ENCODE results near the gene HCFC2. TPM values are rescaled to one million over a fixed set of nuclear protein-coding genes. Genes with fewer than 3 reads are reported as not detected.

HCFC2 gene
- total RNA-seq, 2 experiments from 2014 or later, result 15.8 to 17.7 TPM

DNA sequence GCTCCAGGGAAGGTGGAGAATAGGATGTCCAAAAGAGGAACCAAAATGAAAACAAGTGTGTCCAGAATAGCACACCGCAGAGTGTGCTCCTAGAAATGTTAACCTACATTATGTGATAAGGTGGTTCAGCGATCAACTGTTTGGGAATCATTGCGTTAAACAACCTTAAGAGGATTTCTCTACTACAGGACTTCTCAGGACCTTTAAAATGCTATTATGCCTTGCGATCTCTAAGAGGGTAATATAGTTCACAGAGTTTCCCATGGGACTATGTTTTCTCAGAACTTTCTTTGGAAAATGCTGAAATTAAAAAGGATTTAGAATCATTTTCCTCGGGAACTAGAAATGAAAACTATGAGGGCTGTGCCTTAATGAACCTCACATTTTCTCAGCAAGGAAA lies 16.2 kb upstream of the HCFC2 start:
- no peak overlapping the region for H3K4me3 Mint-ChIP-seq
- no peak overlapping the region for H3K27ac Mint-ChIP-seq
- no peaks in the 10 kb centered on the region for H3K36me3 Mint-ChIP-seq (ENCODE audit: low read depth)
- no peak for DNase-seq
- CTCF ChIA-PET, result no interaction called here
- no peaks in the 10 kb centered on the region for H3K9me3 Mint-ChIP-seq
- H3K4me1 Mint-ChIP-seq, result peaks cover 16% of the 10 kb centered on the region
- peaks cover 47% of the 10 kb centered on the region for H3K27me3 Mint-ChIP-seq
- POLR2A ChIA-PET, result no interaction called here

GRCh38 chr12:104048811-104049210 lies 15.5 kb upstream of the HCFC2 start:
- H3K36me3 Mint-ChIP-seq (ENCODE audit: low read depth), result no peaks in the 10 kb centered on the region
- no peaks in the 10 kb centered on the region for H3K9me3 Mint-ChIP-seq
- no peak overlapping the region for H3K4me3 Mint-ChIP-seq
- no peak for DNase-seq
- ChIA-PET CTCF (no interaction called here), POLR2A (no interaction called here)
- H3K27me3 Mint-ChIP-seq, result peaks cover 48% of the 10 kb centered on the region
- H3K4me1 Mint-ChIP-seq, result peaks cover 16% of the 10 kb centered on the region
- H3K27ac Mint-ChIP-seq, result no peak overlapping the region

- Mint-ChIP-seq H3K27me3 (peaks cover 46% of the 10 kb centered on the region), H3K36me3 (ENCODE audit: low read depth) (no peaks in the 10 kb centered on the region), H3K27ac (no peak overlapping the region), H3K9me3 (no peaks in the 10 kb centered on the region), H3K4me1 (peaks cover 16% of the 10 kb centered on the region), H3K4me3 (no peak overlapping the region)
- POLR2A ChIA-PET, result no interaction called here
- DNase-seq, result no peak
- CTCF ChIA-PET, result no interaction called here
These were observed 14.9 kb upstream of the HCFC2 start for GRCh38 chr12:104049278-104049902.

DNA sequence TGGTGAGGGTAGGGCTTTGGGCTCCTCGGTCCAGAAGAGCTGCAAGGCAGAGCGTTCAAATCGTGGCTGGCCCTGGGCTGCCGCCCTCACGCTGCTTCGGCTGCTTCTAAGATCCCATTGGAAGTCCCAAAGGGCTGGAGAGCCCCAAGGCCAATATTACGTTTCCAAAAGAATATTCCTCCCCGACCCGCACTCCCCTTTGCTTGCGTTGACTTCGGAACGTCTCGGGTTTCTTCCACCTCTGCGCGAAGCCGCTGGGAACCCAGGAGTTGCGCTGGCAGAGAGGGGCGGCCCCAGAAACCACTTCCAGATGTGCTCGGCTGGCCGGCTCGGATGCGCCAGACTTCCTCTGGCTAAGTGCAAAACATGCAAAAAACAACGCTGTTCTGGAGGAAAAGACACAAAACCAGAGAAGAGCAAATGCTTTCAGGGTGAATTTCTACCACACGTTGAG lies 14.4 kb upstream of the HCFC2 start, which contains the start of gene GLT8D2:
Gene GLT8D2, minus strand, starts transcription at position 285 of the 454 bp plus-strand sequence. CDS start 30,539 bp downstream, outside the sequence.
- DNase-seq, result no peak
- no peaks in the 10 kb centered on the region for H3K9me3 Mint-ChIP-seq
- no peak within 1 kb of the TSS for H3K27ac Mint-ChIP-seq
- H3K4me3 Mint-ChIP-seq, result no peak within 1 kb of the TSS
- CTCF ChIA-PET, result no interaction called here
- H3K4me1 Mint-ChIP-seq, result peaks cover 15% of the 10 kb centered on the region
- H3K27me3 Mint-ChIP-seq, result peaks cover 48% of the 10 kb centered on the region
- H3K36me3 Mint-ChIP-seq (ENCODE audit: low read depth), result no peaks in the 10 kb centered on the region
- POLR2A ChIA-PET, result no interaction called here

GRCh38 chr12:104050436-104050835 lies 13.9 kb upstream of the HCFC2 start:
- no peak for DNase-seq
- Mint-ChIP-seq H3K9me3 (no peaks in the 10 kb centered on the region), H3K4me1 (peaks cover 12% of the 10 kb centered on the region), H3K27ac (no peak overlapping the region), H3K4me3 (no peak overlapping the region), H3K36me3 (ENCODE audit: low read depth) (no peaks in the 10 kb centered on the region), H3K27me3 (peaks cover 52% of the 10 kb centered on the region)
- POLR2A ChIA-PET, result no interaction called here
- CTCF ChIA-PET, result interaction anchor here (0.7 kb wide), 1 partner anchor 8 kb away, joined by 3 read pairs; no protein-coding TSS in a partner anchor

DNA sequence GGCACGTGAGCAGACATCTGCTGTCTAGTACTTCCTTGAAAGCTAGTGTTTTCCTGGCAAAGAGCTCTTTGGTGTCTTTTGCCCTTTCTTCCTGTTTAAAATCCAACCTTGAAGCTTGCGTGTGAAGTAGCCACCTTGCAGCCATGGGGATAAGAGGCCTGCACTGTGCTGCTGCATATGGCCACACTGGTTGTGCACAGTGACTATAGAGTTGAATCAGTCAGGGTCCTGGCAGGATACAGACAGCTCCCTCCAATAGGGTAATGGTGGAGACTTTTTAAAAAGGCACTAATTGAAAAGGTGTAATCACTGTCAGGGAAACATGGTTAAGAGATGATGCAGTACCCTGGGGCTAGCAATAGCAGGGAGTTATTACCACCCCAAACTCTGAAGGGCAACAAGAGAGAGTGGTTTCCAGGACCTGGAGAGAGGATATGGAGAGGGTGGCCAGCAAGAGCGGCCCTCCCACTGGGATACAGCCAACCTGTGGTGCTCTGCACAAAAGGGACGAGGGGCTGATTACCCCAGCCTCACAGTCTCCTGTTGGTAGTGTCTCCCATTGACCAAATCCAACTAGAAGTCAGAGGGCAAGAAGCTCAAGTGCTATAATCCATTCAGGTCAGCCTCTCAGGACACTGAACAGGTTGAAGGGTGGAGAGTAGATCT lies 9.5 kb upstream of the HCFC2 start:
- Mint-ChIP-seq H3K9me3 (no peaks in the 10 kb centered on the region), H3K27me3 (peaks cover 55% of the 10 kb centered on the region), H3K36me3 (ENCODE audit: low read depth) (no peaks in the 10 kb centered on the region), H3K4me3 (no peak overlapping the region), H3K4me1 (peaks cover 8% of the 10 kb centered on the region), H3K27ac (no peak overlapping the region)
- CTCF ChIA-PET, result interaction anchor here (0.6 to 7.3 kb wide), 2 partner anchors 54 to 112 kb away, joined by 3 to 98 read pairs; no protein-coding TSS in a partner anchor
- POLR2A ChIA-PET, result no interaction called here
- DNase-seq, result no peak

- no peak overlapping the region for H3K27ac Mint-ChIP-seq
- H3K4me1 Mint-ChIP-seq, result no peaks in the 10 kb centered on the region
These were observed 8.5 kb upstream of the HCFC2 start for GRCh38 chr12:104055686-104056388.

GRCh38 chr12:104056419-104056972 lies 7.8 kb upstream of the HCFC2 start:
- Mint-ChIP-seq H3K4me1 (no peaks in the 10 kb centered on the region), H3K4me3 (no peak overlapping the region), H3K9me3 (no peaks in the 10 kb centered on the region), H3K27me3 (peaks cover 57% of the 10 kb centered on the region), H3K36me3 (ENCODE audit: low read depth) (no peaks in the 10 kb centered on the region), H3K27ac (no peak overlapping the region)
- ChIA-PET POLR2A (no interaction called here), CTCF (interaction anchor here (1.7 to 7.3 kb wide), 2 partner anchors 10 to 53 kb away, joined by 8 to 98 read pairs; no protein-coding TSS in a partner anchor)
- no peak for DNase-seq

More at GRCh38 chr12:104055686-104056388, 8.5 kb upstream of the HCFC2 start:
- H3K36me3 Mint-ChIP-seq (ENCODE audit: low read depth), result no peaks in the 10 kb centered on the region
- ChIA-PET CTCF (interaction anchor here (7.3 kb wide), 1 partner anchor 53 kb away, joined by 98 read pairs; no protein-coding TSS in a partner anchor), POLR2A (no interaction called here)
- peaks cover 56% of the 10 kb centered on the region for H3K27me3 Mint-ChIP-seq
- no peaks in the 10 kb centered on the region for H3K9me3 Mint-ChIP-seq
- no peak for DNase-seq
- H3K4me3 Mint-ChIP-seq, result no peak overlapping the region

GRCh38 chr12:104057771-104058197 lies 6.5 kb upstream of the HCFC2 start:
- no peaks in the 10 kb centered on the region for H3K4me1 Mint-ChIP-seq
- ChIA-PET POLR2A (interaction anchor here (1.0 kb wide), 1 partner anchor 51 kb away, joined by 6 read pairs; no protein-coding TSS in a partner anchor), CTCF (interaction anchor here (0.7 to 7.3 kb wide), 10 partner anchors 8 to 901 kb away, joined by 3 to 98 read pairs (median 6); no protein-coding TSS in a partner anchor)
- H3K9me3 Mint-ChIP-seq, result no peaks in the 10 kb centered on the region
- no peak overlapping the region for H3K4me3 Mint-ChIP-seq
- H3K27me3 Mint-ChIP-seq, result peaks cover 51% of the 10 kb centered on the region
- DNase-seq, result no peak
- no peak overlapping the region for H3K27ac Mint-ChIP-seq
- H3K36me3 Mint-ChIP-seq (ENCODE audit: low read depth), result no peaks in the 10 kb centered on the region

DNA sequence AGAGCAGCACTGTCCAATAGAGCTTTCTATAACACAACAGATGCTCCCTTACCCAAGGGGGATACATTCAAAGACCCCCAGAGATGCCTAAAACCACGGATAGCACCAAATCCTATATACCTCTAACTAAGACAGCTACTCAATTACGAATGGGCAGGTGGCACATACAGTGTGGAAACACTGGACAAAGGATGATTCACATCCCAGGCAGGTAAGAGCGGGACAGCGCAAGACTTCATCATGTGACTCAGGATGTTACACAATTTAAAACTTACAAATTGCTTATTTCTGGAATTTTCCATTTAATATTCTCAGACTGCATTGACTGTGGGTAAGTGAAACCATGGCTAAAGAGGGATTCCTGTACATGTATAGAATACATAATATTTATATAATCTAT lies 5.5 kb upstream of the HCFC2 start:
- Mint-ChIP-seq H3K9me3 (no peaks in the 10 kb centered on the region), H3K27me3 (peaks cover 45% of the 10 kb centered on the region), H3K4me3 (no peak overlapping the region), H3K27ac (no peak overlapping the region), H3K36me3 (ENCODE audit: low read depth) (no peaks in the 10 kb centered on the region), H3K4me1 (peaks cover 2% of the 10 kb centered on the region)
- ChIA-PET CTCF (interaction anchor here (1.5 to 7.3 kb wide), 7 partner anchors 9 to 63 kb away, joined by 4 to 98 read pairs (median 6); no protein-coding TSS in a partner anchor), POLR2A (interaction anchor here (1.3 kb wide), 1 partner anchor 45 kb away, joined by 3 read pairs; no protein-coding TSS in a partner anchor)
- no peak for DNase-seq

GRCh38 chr12:104059963-104060362 lies 4.4 kb upstream of the HCFC2 start:
- H3K4me3 Mint-ChIP-seq, result no peak overlapping the region
- CTCF ChIA-PET, result interaction anchor here (5.2 to 7.3 kb wide), 2 partner anchors 49 kb away, joined by 40 to 98 read pairs; no protein-coding TSS in a partner anchor
- H3K36me3 Mint-ChIP-seq (ENCODE audit: low read depth), result no peaks in the 10 kb centered on the region
- H3K9me3 Mint-ChIP-seq, result no peaks in the 10 kb centered on the region
- peaks cover 4% of the 10 kb centered on the region for H3K4me1 Mint-ChIP-seq
- POLR2A ChIA-PET, result interaction anchor here (1.3 kb wide), 1 partner anchor 44 kb away, joined by 3 read pairs; no protein-coding TSS in a partner anchor
- no peak for DNase-seq
- H3K27me3 Mint-ChIP-seq, result peaks cover 36% of the 10 kb centered on the region
- H3K27ac Mint-ChIP-seq, result no peak overlapping the region

- CTCF ChIA-PET, result interaction anchor here (5.2 kb wide), 1 partner anchor 48 kb away, joined by 40 read pairs; no protein-coding TSS in a partner anchor
- no peaks in the 10 kb centered on the region for H3K36me3 Mint-ChIP-seq (ENCODE audit: low read depth)
- H3K4me1 Mint-ChIP-seq, result peaks cover 12% of the 10 kb centered on the region
- no peak for DNase-seq
- no peak overlapping the region for H3K27ac Mint-ChIP-seq
- POLR2A ChIA-PET, result no interaction called here
- H3K27me3 Mint-ChIP-seq, result peaks cover 30% of the 10 kb centered on the region
- no peak overlapping the region for H3K4me3 Mint-ChIP-seq
- no peaks in the 10 kb centered on the region for H3K9me3 Mint-ChIP-seq
These were observed 3.5 kb upstream of the HCFC2 start for GRCh38 chr12:104060791-104061190.
